SK-N-SH (cell line): ENCODE measurements around the gene MMP19. TPM values are rescaled to one million over a fixed set of nuclear protein-coding genes. Genes with fewer than 3 reads are reported as not detected.
"Not testable (repeated sequence)": the region's sequence is repeated elsewhere in the genome, so short reads cannot be mapped to it uniquely, and the experiment has no call there.

Experiments
- CTCF ChIA-PET: fragments of 300-600, 350-600 bp; formaldehyde crosslinking; extraction: SDS; loops from one replicate; lab custom pipeline; 2021; lab: Yijun Ruan, JAX
- POLR2A ChIA-PET: fragments of 350-600 bp; sonication (Branson Sonifier 250); formaldehyde crosslinking; extraction: SDS; loops from one replicate; lab custom pipeline; 2020; ENCODE audit warnings: antibody characterized with exemption, inconsistent platforms; lab: Yijun Ruan, JAX
- DNase-seq: peaks from one replicate; pipeline ENCODE4 v3.0.0; 2012
- H2AFZ ChIP-seq: fragments of 200-600 bp; sonication (generic); 2 replicates; pipeline ENCODE4 v1.8.1; 2016; ENCODE audit warnings: antibody characterized with exemption, mild to moderate bottlenecking, low read depth
- H3F3A ChIP-seq: fragments of 200-600 bp; sonication (generic); replicated peaks from 2 replicates; pipeline ENCODE3; 2016; ENCODE audit warnings: antibody characterized with exemption, mild to moderate bottlenecking; ENCODE audit not compliant: insufficient read depth
- H3K27ac ChIP-seq, 2 experiments: fragments of 200-500 bp in 1 of 2; fragments of 200-600 bp in 1 of 2; sonication (Bioruptor generic) in 1 of 2; sonication (generic), shearing (Covaris generic) in 1 of 2; 2 replicates each; pipeline versions ENCODE4 v1.5.1 to v1.6.1; 2014 to 2016; ENCODE audit warnings: low read depth in 2 of 2, inconsistent platforms in 1 of 2, low read length in 1 of 2, mild to moderate bottlenecking in 1 of 2, mixed read lengths in 1 of 2
- H3K27me3 ChIP-seq: fragments of 200-600 bp; sonication (generic), shearing (Covaris generic); 2 replicates; pipeline ENCODE4 v1.6.1; 2016; ENCODE audit warnings: mixed run types; ENCODE audit not compliant: insufficient read depth
- H3K36me3 ChIP-seq, 2 experiments: fragments of 200-500 bp in 1 of 2; fragments of 200-600 bp in 1 of 2; sonication (Bioruptor generic) in 1 of 2; sonication (generic) in 1 of 2; replicated peaks in 1 of 2; 2 replicates each; pipeline versions ENCODE3 to v1.5.1; 2014 to 2016; ENCODE audit warnings: low read length in 1 of 2, mild to moderate bottlenecking in 1 of 2; ENCODE audit not compliant: insufficient read depth in 2 of 2, control insufficient read depth in 1 of 2
- H3K4me1 ChIP-seq, 2 experiments: fragments of 200-500 bp in 1 of 2; fragments of 200-600 bp in 1 of 2; sonication (Bioruptor generic) in 1 of 2; sonication (generic), shearing (Covaris generic) in 1 of 2; 2 replicates each; pipeline versions ENCODE4 v1.5.1 to v1.6.1; 2014 to 2016; ENCODE audit warnings: low read depth in 1 of 2, low read length in 1 of 2, mixed run types in 1 of 2; ENCODE audit not compliant: insufficient read depth in 2 of 2, control insufficient read depth in 1 of 2
- H3K4me2 ChIP-seq: fragments of 200-600 bp; sonication (generic), shearing (Covaris generic); 2 replicates; pipeline ENCODE4 v1.6.1; 2017; ENCODE audit warnings: mixed run types
- H3K4me3 ChIP-seq, 2 experiments: fragments of 200-500 bp in 1 of 2; fragments of 200-600 bp in 1 of 2; sonication (Bioruptor generic) in 1 of 2; sonication (generic), shearing (Covaris generic) in 1 of 2; 2 replicates each; pipeline versions ENCODE4 v1.5.1 to v1.8.1; 2014 to 2016; ENCODE audit warnings: low read depth in 2 of 2, inconsistent platforms in 1 of 2, low read length in 1 of 2, mild to moderate bottlenecking in 1 of 2, mixed read lengths in 1 of 2, moderate library complexity in 1 of 2
- H3K79me2 ChIP-seq: fragments of 200-600 bp; sonication (generic); 2 replicates; pipeline ENCODE4 v1.8.1; 2017; ENCODE audit warnings: mild to moderate bottlenecking; ENCODE audit not compliant: insufficient read depth
- H3K9ac ChIP-seq: fragments of 200-600 bp; sonication (generic); 2 replicates; pipeline ENCODE4 v1.6.1; 2017; ENCODE audit warnings: mixed run types
- H3K9me2 ChIP-seq: fragments of 200-600 bp; sonication (generic); 2 replicates; pipeline ENCODE4 v1.6.1; 2017; ENCODE audit warnings: mixed run types
- H3K9me3 ChIP-seq: fragments of 200-600 bp; sonication (generic); 2 replicates; pipeline ENCODE4 v1.6.1; 2017; ENCODE audit warnings: mixed run types, mild to moderate bottlenecking, moderate library complexity
- H4K20me1 ChIP-seq: fragments of 200-600 bp; sonication (generic); 2 replicates; pipeline ENCODE4 v1.6.1; 2017; ENCODE audit warnings: mild to moderate bottlenecking, mixed run types; ENCODE audit not compliant: insufficient read depth
- CHD2 ChIP-seq: fragments of 150-350 bp; IDR thresholded peaks from 2 replicates; pipeline ENCODE4 v1.6.1; 2018; ENCODE audit warnings: low read length; ENCODE audit not compliant: partially characterized antibody
- ELF1 ChIP-seq: IDR thresholded peaks from 2 replicates; pipeline ENCODE4 v1.4.0; 2012
- FOSL2 ChIP-seq: IDR thresholded peaks from 2 replicates; pipeline ENCODE4 v1.4.0; 2012; ENCODE audit warnings: low read depth, mild to moderate bottlenecking, moderate library complexity, borderline replicate concordance
- FOXM1 ChIP-seq: IDR thresholded peaks from 2 replicates; pipeline ENCODE4 v1.4.0; 2012; ENCODE audit warnings: low read depth, mild to moderate bottlenecking
- GABPA ChIP-seq: IDR thresholded peaks from 2 replicates; pipeline ENCODE4 v1.4.0; 2012; ENCODE audit warnings: low read depth, mild to moderate bottlenecking
- GATA2 ChIP-seq: sonication (generic); formaldehyde crosslinking; IDR thresholded peaks from 2 replicates; pipeline ENCODE4 v1.5.0; 2020; ENCODE audit warnings: mild to moderate bottlenecking, missing genetic modification reagents
- JUND ChIP-seq: IDR thresholded peaks from 2 replicates; pipeline ENCODE4 v1.4.0; 2012
- MEF2A ChIP-seq: IDR thresholded peaks from 2 replicates; pipeline ENCODE4 v1.4.0; 2012; ENCODE audit warnings: low read depth, borderline replicate concordance
- MXI1 ChIP-seq: IDR thresholded peaks from 2 replicates; pipeline ENCODE4 v1.6.1; 2012; ENCODE audit warnings: mild to moderate bottlenecking, low read depth, low read length, improper control_type of control experiment
- PBX3 ChIP-seq: IDR thresholded peaks from 2 replicates; pipeline ENCODE4; 2012
- POLR2AphosphoS5 ChIP-seq: IDR thresholded peaks from 2 replicates; pipeline ENCODE4 v1.6.1; 2012; ENCODE audit warnings: low read depth, low read length
- RAD21 ChIP-seq: IDR thresholded peaks from 2 replicates; pipeline ENCODE4 v1.6.1; 2012; ENCODE audit warnings: mild to moderate bottlenecking, low read length
- RCOR1 ChIP-seq: fragments of 150-350 bp; IDR thresholded peaks from 2 replicates; pipeline ENCODE4 v1.6.1; 2017; ENCODE audit warnings: antibody characterized with exemption, low read length
- SIN3A ChIP-seq: IDR thresholded peaks from 2 replicates; pipeline ENCODE4 v1.6.1; 2012; ENCODE audit warnings: low read depth, mild to moderate bottlenecking, low read length, moderate library complexity, borderline replicate concordance
- SMC3 ChIP-seq: IDR thresholded peaks from 2 replicates; pipeline ENCODE4 v1.6.1; 2012; ENCODE audit warnings: low read depth, low read length, improper control_type of control experiment
- TAF1 ChIP-seq: IDR thresholded peaks from 2 replicates; pipeline ENCODE4 v1.6.1; 2012; ENCODE audit warnings: low read depth, mild to moderate bottlenecking, low read length, moderate library complexity, borderline replicate concordance
- TCF12 ChIP-seq: IDR thresholded peaks from 2 replicates; pipeline ENCODE4 v1.4.0; 2012
- TEAD4 ChIP-seq: IDR thresholded peaks from 2 replicates; pipeline ENCODE4 v1.4.0; 2012; ENCODE audit warnings: mild to moderate bottlenecking, borderline replicate concordance; ENCODE audit not compliant: insufficient read depth
- USF1 ChIP-seq: IDR thresholded peaks from 2 replicates; pipeline ENCODE4 v1.4.0; 2012; ENCODE audit warnings: low read depth, borderline replicate concordance
- YY1 ChIP-seq: IDR thresholded peaks from 2 replicates; pipeline ENCODE4 v1.4.0; 2012; ENCODE audit warnings: low read depth, mild to moderate bottlenecking
- ZBTB33 ChIP-seq: IDR thresholded peaks from 2 replicates; pipeline ENCODE4 v1.4.0; 2012; ENCODE audit warnings: low read depth, borderline replicate concordance
- WGBS: methylation state at CpG from one replicate; pipeline ENCODE4 v1.1.6; 2017; ENCODE audit warnings: low lambda C conversion rate; 5-methylcytosine and 5-hydroxymethylcytosine counted together
- polyA plus RNA-seq, 3 experiments: library from polyadenylated mRNA; depleted of rRNA; stranded (reverse); fragments of >200 nt; gene quantifications; 2 replicates each; pipeline ENCODE4 v1.2.3, GENCODE V29; 2012

Gene MMP19
- polyA plus RNA-seq, 1 of the 3 experiments (the other 2 are of a cell fraction): 5.7 TPM

- Histone ChIP-seq H2AFZ (no peak overlapping the region), H4K20me1 (no peaks in the 10 kb centered on the region), H3K9ac (no peak overlapping the region), H3F3A (no peaks in the 10 kb centered on the region), H3K4me3 (no peak overlapping the region), H3K79me2 (no peaks in the 10 kb centered on the region), H3K36me3 (no peaks in the 10 kb centered on the region), H3K27ac (no peak overlapping the region), H3K4me2 (no peak overlapping the region), H3K9me3 (peaks cover 6% of the 10 kb centered on the region; the same call in 1 of the 2 replicates), H3K9me2 (no peaks in the 10 kb centered on the region), H3K4me1 (no peaks in the 10 kb centered on the region), H3K27me3 (no peaks in the 10 kb centered on the region)
- DNase-seq: no peak
- ChIA-PET CTCF (no interaction called here), POLR2A (no interaction called here)
- WGBS: 71% methylated on average over 2 of the region's 2 CpGs
- TF ChIP-seq RAD21 (no peak), TCF12 (no peak), TEAD4 (no peak), RCOR1 (no peak), MXI1 (no peak), USF1 (no peak), CHD2 (no peak)
Observed at GRCh38 chr12:55874443-55874842, 31.7 kb upstream of the MMP19 start.

GRCh38 chr12:55866454-55867004 is 23.8 kb upstream of the MMP19 start:
- H2AFZ ChIP-seq, DNase-seq, H3K9me3 ChIP-seq, H3F3A ChIP-seq, H3K4me1 ChIP-seq, H3K27ac ChIP-seq, POLR2A ChIA-PET, H4K20me1 ChIP-seq, H3K9me2 ChIP-seq, H3K9ac ChIP-seq, H3K36me3 ChIP-seq, H3K4me2 ChIP-seq, H3K4me3 ChIP-seq, H3K27me3 ChIP-seq, H3K79me2 ChIP-seq: not testable (repeated sequence)
- CTCF ChIA-PET: interaction anchor here (0.9 to 1.1 kb wide), 2 partner anchors 60 to 392 kb away, joined by 3 read pairs; partner anchors contain the start of gene ANKRD52
- WGBS: 97% methylated on average over 3 of the region's 3 CpGs

GRCh38 chr12:55865327-55865726 is 22.6 kb upstream of the MMP19 start:
- CTCF ChIA-PET: interaction anchor here (0.6 kb wide), 1 partner anchor 34 kb away, joined by 3 read pairs; no protein-coding TSS in a partner anchor
- H4K20me1 ChIP-seq: no peaks in the 10 kb centered on the region
- H3K4me3 ChIP-seq: no peak overlapping the region
- WGBS: 22% methylated on average over 2 of the region's 2 CpGs
- DNase-seq: no peak
- H3K4me2 ChIP-seq: no peak overlapping the region
- H3K9me2 ChIP-seq: no peaks in the 10 kb centered on the region
- no peaks in the 10 kb centered on the region for H3K4me1 ChIP-seq
- no peak overlapping the region for H3K27ac ChIP-seq
- no peaks in the 10 kb centered on the region for H3K79me2 ChIP-seq
- no peaks in the 10 kb centered on the region for H3F3A ChIP-seq
- H3K9ac ChIP-seq: no peak overlapping the region
- no peaks in the 10 kb centered on the region for H3K36me3 ChIP-seq
- no peaks in the 10 kb centered on the region for H3K27me3 ChIP-seq
- no peaks in the 10 kb centered on the region for H3K9me3 ChIP-seq
- POLR2A ChIA-PET: no interaction called here
- H2AFZ ChIP-seq: no peak overlapping the region
- TF ChIP-seq USF1 (no peak), GABPA (no peak), ZBTB33 (no peak), GATA2 (CRISPR knock-in tag) (no peak), JUND (no peak), FOXM1 (no peak), POLR2AphosphoS5 (no peak), MEF2A (no peak), TAF1 (no peak), RCOR1 (no peak), PBX3 (no peak), YY1 (no peak), FOSL2 (no peak), SMC3 (no peak), ELF1 (no peak), SIN3A (no peak)
